GM19025 (cell line): ENCODE data around the gene KRT78.
"Not testable (repeated sequence)": the region's sequence is repeated elsewhere in the genome, so short reads cannot be mapped to it uniquely, and the experiment has no call there.

Experiments
- ATAC-seq: cut with Tn5 transposase; IDR thresholded peaks from one replicate; pipeline ENCODE4 v1.9.1; 2021; ENCODE audit warnings: mild to moderate bottlenecking, low read depth, moderate library complexity; ENCODE audit not compliant: unreplicated experiment

KRT78 gene

DNA sequence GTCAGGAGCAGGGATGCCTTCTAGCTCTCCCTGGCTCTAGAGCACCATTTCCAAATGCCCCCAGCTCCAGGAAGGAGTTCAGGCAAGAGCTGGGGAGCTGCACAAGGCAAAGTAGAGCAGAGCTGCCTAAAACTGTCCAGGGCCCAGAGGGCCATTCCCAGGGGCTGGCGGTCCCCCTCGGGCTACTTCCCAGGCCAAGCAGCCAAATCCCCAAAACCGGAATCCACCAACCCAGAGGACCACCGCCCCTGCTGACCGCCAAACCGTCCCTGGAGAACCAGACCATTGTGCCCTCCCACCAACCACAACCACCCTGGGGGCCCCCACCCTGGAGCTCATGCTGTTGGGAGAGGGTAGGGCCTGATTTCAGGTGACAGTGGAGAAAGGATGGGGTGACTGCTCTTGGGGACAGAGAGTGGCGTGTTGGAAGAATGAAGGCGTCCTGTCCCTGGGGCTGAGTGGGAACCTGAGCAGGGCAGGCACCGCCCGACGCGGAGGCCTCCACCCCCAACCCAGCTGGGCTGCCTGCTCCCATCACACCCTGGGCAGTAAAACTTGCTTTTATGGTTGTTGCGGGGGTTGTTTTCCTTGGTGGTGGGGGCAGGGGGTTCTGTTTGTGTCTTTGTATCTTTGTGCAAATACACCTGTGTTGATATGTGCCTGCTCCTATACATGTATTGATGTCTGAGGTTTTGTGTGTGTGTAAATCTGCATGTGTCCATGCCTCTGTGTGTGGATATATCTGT, 24.0 kb upstream of the KRT78 start:
- no peak for ATAC-seq

DNA sequence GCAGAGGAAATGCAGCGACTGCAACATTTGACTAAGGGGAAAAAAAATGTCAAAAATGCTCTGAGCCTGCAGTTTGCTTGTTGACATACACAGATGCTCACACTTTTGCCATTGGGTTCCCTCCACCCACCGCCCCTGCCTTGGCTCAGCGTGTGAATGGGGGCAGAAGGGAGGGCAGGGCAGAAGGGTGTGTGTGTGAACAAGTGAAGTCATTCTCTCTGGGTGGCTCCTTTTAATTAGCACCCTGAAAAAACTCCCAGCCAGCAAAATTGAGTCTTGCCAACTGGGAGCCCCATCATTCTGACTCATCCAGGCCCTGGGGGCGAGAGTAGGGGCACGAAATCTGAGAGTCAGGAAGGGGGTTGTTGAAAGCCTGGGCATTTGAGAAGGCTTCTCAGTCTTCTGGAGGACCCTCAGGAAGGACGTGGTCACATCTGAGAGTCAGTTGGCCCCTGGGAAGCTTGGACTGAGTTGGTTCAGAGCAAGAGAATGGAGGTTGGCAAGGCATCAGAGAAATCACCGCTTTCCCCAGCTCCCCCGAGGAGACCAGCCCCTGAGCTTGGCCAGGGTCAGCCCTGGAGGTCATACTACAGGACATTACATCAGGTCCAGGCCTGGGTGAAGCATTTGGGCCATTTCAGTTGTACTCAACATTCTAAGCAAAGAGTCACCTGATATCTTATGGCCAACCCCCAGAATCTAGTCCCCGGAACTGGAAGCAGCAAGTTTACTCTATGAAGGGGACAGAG, 22.7 kb upstream of the KRT78 start:
- ATAC-seq, result no peak

DNA sequence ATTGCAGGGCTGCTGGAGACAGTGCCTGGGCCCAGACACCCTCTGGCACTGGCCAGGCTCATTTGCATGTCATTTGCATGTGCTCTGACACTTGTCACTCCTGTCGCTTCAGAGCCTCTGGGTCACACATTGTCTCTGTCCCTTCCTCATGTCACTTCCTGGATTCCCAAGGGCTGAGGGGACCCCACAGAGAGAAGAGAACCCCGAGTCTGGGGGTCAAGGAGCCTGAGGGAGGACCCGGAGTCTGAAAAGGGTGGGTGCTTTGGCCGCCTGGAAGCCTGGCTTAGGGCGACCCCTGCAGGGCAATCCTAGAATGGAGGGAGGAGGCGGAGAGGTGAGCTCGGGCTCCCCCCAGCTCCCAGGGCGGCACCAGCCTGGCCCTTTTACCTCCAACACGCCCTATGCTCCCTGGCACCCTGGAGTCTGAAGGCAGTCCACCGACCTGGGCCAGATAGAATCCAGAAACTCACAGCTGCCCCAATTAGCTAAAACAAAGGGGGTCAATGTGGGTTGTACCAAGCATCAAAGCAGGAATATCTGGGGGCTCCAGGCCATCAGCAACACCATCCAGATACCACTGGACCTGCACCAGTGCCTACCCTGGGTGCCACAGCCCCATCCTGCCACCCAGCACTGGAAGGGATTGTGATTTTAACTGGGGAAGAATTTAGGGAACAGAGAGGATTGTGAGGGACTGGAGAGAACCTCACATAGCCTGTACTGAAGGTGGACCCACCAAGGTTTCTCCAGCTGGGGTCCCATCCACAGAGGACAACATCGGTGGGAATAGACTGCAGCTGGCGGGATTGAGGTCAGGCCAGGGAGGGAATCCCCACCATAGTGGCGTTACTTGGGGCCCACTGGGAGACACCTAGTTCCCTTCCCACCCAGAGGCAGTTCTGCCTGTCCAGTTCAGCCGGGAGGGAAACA, 21.8 kb upstream of the KRT78 start:
- ATAC-seq, result peak; percentile 60

DNA sequence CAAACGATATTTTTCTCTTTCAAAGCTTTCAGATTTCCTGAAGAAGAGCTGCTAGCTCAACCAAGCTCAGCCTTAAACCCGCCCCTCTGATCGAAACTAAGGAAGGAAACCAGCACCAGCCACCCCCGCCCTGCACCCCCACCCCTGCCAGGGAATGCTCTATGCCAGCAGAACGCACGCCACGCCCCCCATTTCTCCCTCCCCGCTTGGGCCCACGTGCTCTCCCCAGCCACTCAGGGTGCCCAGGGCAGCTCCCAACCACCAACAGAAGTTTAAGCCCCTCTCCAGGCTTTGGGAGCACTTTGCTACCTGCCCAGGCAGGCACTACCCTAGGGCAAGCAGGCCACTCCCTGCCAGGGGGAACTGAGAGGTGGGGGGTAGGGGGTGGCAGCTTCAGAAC, 18.8 kb upstream of the KRT78 start:
- no peak for ATAC-seq

DNA sequence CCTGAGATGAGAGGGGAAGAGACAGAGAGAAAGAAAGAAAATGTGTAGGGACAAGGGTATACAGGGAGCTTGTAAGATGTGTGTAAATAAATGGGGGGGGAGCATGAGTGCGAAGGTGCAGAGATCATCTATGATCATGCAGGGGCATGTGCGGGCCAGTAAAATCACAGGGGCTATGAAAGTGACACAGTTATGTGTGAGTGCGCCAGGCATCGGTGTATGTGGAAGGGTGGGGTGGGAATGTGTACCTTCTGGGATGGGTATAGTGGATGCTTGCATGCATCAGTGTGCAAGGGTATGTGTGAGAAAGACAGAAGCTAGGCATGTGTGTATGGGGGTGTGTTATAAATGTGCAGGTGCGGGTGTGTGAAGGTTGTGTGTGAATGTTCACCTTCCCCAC, 18.4 kb upstream of the KRT78 start:
- no peak for ATAC-seq

DNA sequence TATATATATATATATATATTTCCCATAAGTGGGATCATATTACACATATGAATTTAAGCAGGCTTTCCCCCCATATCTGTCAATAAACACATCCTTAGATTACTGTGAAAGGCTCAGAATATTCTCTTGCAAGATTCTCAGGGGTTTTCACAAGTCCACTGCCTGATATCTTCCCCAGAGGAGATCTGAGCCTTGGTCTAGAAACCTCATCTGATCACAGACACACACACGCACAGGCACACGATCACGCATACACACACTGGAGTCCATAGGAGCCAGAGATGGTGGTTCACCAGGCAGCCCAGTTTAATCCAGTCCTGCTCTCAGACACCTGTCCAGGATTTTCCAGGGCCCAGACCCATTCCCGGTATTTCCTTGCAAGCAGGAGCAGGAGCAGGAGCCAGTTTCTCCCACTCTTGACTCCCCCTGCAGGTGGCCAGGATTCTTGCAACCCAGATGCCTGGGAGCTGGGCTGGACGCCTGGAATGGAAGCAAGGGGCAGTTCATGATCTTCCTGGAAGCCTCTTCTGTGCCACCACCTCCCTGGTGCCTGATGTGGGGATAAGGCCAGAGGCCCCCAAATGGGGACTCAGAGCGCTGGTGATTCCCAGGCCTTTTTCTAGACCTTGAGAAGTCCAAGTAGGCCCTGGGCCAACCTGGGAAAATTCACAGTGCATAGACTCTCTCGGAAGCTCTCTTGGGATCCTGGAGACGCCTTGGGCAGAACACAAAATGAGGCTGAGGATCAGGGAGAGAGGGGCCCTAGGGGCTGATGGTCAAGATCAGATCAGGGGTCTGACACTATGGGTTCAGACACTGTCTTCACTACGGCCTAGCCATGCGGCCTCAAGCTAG, 16.5 kb upstream of the KRT78 start:
- no peak for ATAC-seq

DNA sequence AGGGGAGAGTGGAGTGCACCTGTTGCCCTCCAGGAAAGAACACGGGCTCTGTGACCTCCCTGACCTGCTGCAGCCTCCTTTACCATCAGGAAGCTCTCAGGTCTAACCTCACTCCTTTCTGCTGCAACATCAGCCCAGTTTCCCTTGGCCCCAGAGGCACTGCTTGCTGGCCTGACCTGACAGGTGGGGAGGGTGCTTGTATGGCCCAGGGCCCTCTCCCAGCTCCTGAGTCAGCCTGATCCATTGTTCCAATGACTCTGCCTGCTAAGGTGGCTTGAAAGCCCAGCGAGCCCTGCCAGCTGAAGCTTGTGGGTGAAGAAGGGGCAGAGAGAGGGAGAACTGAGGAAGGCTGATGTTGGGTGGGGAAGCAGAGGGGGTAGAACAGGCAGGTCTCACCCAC, 13.2 kb upstream of the KRT78 start:
- no peak for ATAC-seq

DNA sequence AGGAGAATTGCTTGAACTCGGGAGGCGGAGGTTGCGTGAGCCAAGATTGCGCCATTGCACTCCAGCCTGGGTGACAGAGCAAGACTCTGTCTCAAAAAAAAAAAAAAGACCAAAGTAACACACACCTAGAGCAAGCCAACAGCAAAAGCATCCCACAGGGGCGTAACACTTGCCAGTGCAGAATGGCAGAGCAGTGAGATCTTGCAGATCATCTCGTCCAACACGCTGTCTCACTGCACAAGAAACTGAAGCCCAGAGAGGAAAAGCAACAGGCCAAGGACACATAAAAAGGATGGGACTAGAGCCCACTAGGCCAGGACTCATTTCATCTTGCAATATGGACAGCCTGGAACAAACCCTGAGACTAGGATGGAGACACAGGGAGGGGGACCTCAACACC, 12.7 kb upstream of the KRT78 start:
- no peak for ATAC-seq

DNA sequence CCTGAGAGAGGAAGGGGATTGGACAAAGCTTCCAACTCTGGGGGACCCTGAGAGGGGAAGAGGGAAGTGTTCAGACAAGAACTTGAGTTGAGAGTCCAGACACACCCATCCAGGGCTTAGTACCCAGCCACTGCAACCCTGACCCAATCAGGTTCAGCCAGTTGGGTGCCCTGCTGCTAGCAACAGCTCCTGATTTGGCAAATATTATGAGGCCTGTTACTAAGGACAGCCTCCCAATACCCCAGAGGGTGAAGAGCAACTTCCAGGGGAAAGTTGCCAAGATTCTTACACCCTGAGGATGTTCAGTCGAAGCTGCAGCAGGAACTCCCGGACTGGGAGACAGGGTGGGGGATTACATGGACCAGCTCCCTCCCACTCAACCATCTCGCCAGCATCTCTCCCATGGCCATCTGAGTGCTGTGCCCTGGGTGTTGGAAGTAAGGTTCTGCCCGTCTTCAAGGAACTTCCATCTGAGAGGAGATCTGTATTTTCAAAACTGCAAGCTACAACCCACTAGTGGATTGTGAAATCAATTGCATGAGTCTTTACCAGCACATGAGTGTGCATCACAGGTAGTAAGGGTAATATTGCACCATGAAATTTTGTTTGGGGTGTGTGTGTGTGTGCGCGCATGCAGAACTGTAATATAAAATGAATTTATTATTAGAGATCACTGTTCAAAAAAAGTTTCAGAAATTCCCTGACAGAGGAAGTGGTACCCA, 11.5 kb upstream of the KRT78 start:
- no peak for ATAC-seq

DNA sequence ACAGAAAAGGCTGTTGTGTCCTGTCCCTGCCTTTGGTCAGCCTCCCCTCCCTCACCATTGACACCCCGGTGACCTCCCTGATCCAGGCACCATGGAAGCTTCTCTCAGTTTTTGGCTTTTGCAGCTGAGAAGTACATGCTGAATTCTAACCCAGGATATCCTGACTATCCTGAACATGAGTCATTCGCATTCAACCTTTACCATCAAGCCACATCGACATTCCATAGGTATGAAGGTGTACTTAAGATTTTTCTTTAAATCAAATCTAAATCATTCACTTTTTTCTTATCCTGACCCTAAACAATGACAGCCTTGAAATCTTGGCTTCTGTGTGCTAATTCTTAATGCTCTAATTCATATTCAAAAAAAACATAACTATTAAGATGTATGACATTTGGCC, 8.7 kb upstream of the KRT78 start:
- ATAC-seq, result no peak

DNA sequence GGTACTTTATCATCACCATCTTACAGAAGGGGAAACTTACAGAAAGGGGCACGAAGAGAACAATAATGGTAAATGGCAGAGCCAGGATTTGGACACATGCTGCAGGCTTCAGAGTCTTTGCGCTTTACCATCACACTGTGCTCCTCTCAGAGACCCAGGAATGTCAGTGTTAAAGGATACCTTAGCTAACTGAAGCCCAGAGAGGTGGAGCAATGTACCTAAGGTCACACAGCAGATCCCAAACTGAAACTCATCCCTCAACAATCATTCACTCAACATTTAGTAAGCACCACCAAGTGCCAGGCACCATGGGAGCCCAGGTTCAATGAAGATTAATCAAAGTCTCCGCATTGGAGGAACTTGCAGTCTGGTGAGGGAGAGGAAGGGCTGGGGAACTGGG, 8.0 kb upstream of the KRT78 start:
- ATAC-seq, result no peak

DNA sequence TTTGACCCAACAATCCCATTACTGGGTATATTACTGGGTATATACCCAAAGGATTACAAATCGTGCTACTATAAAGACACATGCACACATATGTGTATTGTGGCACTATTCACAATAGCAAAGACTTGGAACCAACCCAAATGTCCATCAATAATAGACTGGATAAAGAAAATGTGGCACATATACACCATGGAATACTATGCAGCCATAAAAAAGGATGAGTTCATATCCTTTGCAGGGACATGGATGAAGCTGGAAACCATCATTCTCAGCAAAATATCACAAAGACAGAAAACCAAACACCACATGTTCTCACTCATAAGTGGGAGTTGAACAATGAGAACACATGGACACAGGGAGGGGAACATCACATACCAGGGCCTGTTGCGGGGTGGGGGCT, 7.3 kb upstream of the KRT78 start:
- not testable (repeated sequence) for ATAC-seq

DNA sequence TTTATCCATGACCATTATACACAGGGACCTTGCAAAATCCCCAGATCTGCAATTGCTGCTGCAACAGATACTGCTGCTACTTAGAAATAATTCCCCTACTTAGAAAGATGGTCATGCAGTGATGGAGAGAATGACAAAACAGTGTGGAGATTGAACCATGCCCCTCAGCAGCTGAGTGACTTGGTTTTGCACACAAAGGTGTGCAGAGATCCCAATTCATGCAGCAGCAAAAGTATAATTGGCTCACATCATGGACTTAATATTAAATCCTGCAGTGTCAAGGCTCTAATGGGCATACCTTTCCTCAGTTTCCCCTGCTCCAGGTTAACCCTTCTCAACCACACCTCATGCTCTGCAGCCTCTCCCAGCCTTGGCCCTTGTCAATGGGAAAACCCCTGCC, 3.0 kb upstream of the KRT78 start:
- no peak for ATAC-seq

DNA sequence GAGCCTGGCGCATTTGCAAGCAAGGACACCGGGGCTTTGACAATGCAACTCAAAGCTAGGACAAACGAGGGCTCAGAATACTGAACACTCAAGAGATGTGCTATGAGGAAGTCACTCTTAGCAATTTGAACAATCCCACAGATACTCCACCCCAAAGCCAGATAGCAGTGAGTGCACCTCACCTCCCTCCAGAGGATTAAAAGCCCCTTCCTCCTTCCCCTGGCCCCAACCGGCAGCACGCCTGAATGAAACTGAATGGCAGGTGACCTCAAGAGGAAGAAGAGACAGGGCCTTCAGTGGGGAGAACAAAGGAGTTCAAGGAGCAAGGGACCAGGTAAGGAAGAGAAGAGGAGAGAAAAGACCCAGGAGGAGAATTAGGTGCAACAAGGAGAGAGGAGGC, 1.9 kb upstream of the KRT78 start:
- no peak for ATAC-seq

DNA sequence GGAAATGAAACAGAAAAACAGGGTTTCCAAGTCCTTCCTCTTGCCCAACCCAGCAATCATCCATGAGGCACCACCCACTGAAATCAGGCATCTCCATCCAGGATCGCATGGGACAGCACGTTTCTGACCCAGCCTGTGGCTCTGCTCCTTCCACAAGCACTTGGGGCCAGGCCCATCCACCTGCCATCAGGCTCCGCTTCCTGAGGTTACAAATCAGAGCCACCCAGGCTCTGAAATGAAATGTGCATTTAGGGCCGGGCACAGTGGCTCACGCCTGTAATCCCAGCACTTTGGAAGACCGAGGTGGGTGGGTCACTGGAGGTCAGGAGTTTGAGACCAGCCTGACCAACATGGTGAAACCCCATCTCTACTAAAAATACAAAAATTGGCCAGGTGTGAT, 717 bp upstream of the KRT78 start:
- ATAC-seq, result no peak

DNA sequence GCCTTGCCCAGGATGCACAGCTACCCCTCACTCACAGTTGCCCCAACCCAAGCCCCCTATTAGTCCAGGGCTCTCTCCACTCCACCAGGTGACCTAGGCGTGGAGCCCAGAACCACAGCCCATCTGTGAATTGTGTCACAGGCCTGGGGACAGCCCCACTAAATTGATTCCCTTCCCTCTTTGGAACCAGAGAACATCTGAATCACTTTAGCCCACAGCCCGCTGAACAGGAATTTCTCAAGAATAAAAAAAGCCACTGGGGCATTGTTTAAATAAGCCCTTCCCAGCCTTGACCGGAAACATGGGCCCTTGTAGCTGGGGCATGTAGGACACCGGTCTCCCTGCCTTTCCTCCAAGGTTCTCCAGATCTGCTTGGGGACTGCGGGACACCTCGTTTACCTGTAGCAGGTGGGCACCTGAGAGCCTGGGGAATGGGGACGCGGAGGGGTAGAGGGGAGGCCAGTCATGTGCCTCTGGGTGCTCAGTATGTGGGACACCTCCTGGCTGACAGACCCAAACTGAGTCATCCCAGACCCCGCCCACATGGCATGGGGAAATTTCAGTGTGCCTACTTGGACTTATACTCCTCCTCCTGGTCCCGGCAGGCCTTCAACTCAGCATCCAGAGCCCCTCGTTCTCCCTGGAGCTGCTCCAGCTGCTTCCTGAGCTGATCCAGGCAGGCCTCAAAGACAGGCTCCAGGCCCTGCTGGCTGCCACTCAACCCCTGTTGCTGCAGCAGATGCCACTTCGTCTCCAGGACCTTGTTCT, 1.3 kb downstream of the KRT78 start:
- ATAC-seq, result no peak

DNA sequence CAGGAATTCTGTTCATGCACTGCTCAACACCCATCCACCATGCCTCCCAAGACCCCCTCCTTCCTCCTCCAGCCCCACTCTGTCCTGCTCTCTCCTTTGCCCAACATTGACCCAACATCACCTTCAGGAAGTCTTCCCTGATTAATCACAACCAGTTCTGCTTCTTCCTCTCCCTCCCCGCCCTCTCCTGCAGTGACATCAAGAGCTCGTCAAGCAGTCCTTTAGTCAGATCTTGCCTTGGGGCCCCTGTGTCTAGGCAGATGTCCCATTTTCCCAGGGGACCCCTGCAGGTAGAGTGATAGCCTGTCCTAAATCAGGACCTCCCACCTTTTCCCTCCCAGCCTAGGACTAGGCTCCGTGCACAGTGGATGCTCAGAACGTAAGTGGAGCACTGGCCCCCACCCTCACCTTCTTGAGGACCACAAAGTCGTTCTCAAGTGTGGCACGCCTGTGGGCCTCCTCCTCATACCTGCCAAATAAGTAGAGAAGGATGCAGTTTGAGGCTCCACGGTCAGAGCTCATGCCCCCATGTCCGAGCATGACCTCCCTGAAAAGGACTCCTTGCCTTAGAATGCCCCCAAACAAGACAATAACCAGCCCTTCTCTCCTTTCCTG, 2.3 kb downstream of the KRT78 start:
- ATAC-seq, result no peak

DNA sequence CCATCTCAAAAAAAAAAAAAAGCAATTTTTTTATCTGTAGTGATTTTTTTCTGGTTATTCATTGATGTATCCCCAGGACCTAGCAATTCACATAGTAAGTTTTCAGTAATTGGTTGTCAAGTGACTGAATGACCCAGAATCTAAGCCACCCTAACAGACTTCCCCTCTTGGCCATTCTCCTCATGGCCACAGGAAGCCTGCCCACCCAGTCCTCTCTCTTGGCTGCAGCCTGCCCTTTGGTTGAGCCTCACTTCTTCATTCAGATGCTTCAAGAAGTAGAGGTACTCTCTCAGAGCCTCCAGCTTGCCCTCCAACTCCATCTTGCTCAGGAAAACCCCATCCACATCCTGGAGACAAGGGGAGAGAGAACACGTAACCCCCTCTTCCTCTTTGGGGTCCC, 2.8 kb downstream of the KRT78 start:
- ATAC-seq, result no peak
